ENCODE results near the gene SH3GL2. TPM values are rescaled to one million over a fixed set of nuclear protein-coding genes. Genes with fewer than 3 reads are reported as not detected.

Gene SH3GL2
- total and polyA plus RNA-seq, 4 donors = 0.06 to 0.08 TPM; not detected in 2

- no peak overlapping the region for H3K9ac ChIP-seq (ENCODE audit: low read depth in 1 of 2, low read length in 2 of 2)
- H3K27ac ChIP-seq (ENCODE audit: low read depth in 1 of 2, low read length in 2 of 2) = no peak overlapping the region
- H3K9me3 ChIP-seq (ENCODE audit: control insufficient read depth in 4 of 4, low read length in 3 of 4) = no peaks in the 10 kb centered on the region
- no peaks in the 10 kb centered on the region for H3K4me1 ChIP-seq (ENCODE audit: control insufficient read depth in 4 of 4, insufficient read depth in 4 of 4, low read length in 3 of 4)
- H3K36me3 ChIP-seq (ENCODE audit: control insufficient read depth in 4 of 4, insufficient read depth in 3 of 4, low read depth in 1 of 4, low read length in 3 of 4) = no peaks in the 10 kb centered on the region
- DNase-seq (ENCODE audit: low spot score) = no peak
- H3K4me3 ChIP-seq (ENCODE audit: low read depth in 1 of 3, low read length in 3 of 3) = no peak overlapping the region
- TF ChIP-seq YY1 (IDR thresholded peaks at IDR 0.05) (no peak), ZBTB33 (IDR thresholded peaks at IDR 0.05) (no peak), FOXA2 (IDR thresholded peaks at IDR 0.05) (no peak), GABPA (IDR thresholded peaks at IDR 0.05 in 1 of 2, conservative IDR thresholded peaks at IDR 0.05 in 1 of 2) (no peak), RXRA (IDR thresholded peaks at IDR 0.05) (no peak), FOXA1 (IDR thresholded peaks at IDR 0.05) (no peak), CTCF (IDR thresholded peaks at IDR 0.05; ENCODE audit: low read depth, low read length, missing input control) (no peak), HNF4G (IDR thresholded peaks at IDR 0.05) (no peak), SP1 (IDR thresholded peaks at IDR 0.05) (no peak), JUND (IDR thresholded peaks at IDR 0.05) (no peak), NR2F2 (IDR thresholded peaks at IDR 0.05) (no peak), EGR1 (IDR thresholded peaks at IDR 0.05; ENCODE audit: low read depth in 2 of 2) (no peak), ATF3 (IDR thresholded peaks at IDR 0.05) (no peak), HNF4A (conservative IDR thresholded peaks at IDR 0.05) (no peak), MAX (IDR thresholded peaks at IDR 0.05) (no peak), REST (IDR thresholded peaks at IDR 0.05) (no peak), RAD21 (IDR thresholded peaks at IDR 0.05) (no peak), TAF1 (conservative IDR thresholded peaks at IDR 0.05) (no peak)
- H3K27me3 ChIP-seq (ENCODE audit: control insufficient read depth in 4 of 4, insufficient read depth in 4 of 4, low read length in 3 of 4) = peaks cover 0 to 8% (median 0%) of the 10 kb centered on the region in 4 donors
- 77% methylated on average over 1 of the region's 1 CpG for WGBS
These were observed 237.7 kb downstream of the SH3GL2 start for GRCh38 chr9:17816431-17817027.

Measured in liver (tissue), 9 donors.